OCI-M1 (cell line): ENCODE measurements around the gene MCHR1.
"Not testable (repeated sequence)": the region's sequence is repeated elsewhere in the genome, so short reads cannot be mapped to it uniquely, and the experiment has no call there.

Experiments
- DNase-seq: peaks from one replicate; lab custom pipeline; 2025; lab: John Stamatoyannopoulos, UW

Gene MCHR1

GRCh38 chr22:40656651-40657050 is 22.6 kb upstream of the MCHR1 start:
- DNase-seq, result not testable (repeated sequence)

GRCh38 chr22:40659166-40659565 is 20.1 kb upstream of the MCHR1 start:
- no peak for DNase-seq

- DNase-seq, result no peak
Measured at GRCh38 chr22:40660730-40661129, 18.6 kb upstream of the MCHR1 start.

GRCh38 chr22:40661671-40662070 is 17.6 kb upstream of the MCHR1 start:
- DNase-seq, result no peak

GRCh38 chr22:40665312-40665711 is 14.0 kb upstream of the MCHR1 start:
- DNase-seq, result no peak

- DNase-seq, result no peak
Measured at GRCh38 chr22:40666151-40666848, 13.0 kb upstream of the MCHR1 start.

- DNase-seq, result peak; percentile 88
Measured at GRCh38 chr22:40668611-40669411, 10.5 kb upstream of the MCHR1 start.

- DNase-seq, result no peak
Measured at GRCh38 chr22:40670058-40670457, 9.2 kb upstream of the MCHR1 start.

GRCh38 chr22:40671369-40671768 is 7.9 kb upstream of the MCHR1 start:
- no peak for DNase-seq

GRCh38 chr22:40671796-40672360 is 7.4 kb upstream of the MCHR1 start:
- no peak for DNase-seq

GRCh38 chr22:40673017-40673416 is 6.3 kb upstream of the MCHR1 start:
- no peak for DNase-seq

GRCh38 chr22:40674274-40674673 is 5.0 kb upstream of the MCHR1 start:
- no peak for DNase-seq

GRCh38 chr22:40676166-40676565 is 3.1 kb upstream of the MCHR1 start:
- DNase-seq, result not testable (repeated sequence)

GRCh38 chr22:40676644-40677043 is 2.6 kb upstream of the MCHR1 start:
- no peak for DNase-seq

- no peak for DNase-seq
Measured at GRCh38 chr22:40678493-40679248, 613 bp upstream of the MCHR1 start.

- DNase-seq, result no peak
Measured at GRCh38 chr22:40679964-40680818, 907 bp downstream of the MCHR1 start.

GRCh38 chr22:40680819-40681183 is 1.5 kb downstream of the MCHR1 start:
- DNase-seq, result no peak

GRCh38 chr22:40681451-40681850 is 2.2 kb downstream of the MCHR1 start:
- no peak for DNase-seq

- no peak for DNase-seq
Measured at GRCh38 chr22:40684728-40685127, 5.4 kb downstream of the MCHR1 start.

- no peak for DNase-seq
Measured at GRCh38 chr22:40685406-40685805, 6.1 kb downstream of the MCHR1 start.

- DNase-seq, result no peak
Measured at GRCh38 chr22:40687706-40688105, 8.4 kb downstream of the MCHR1 start.

GRCh38 chr22:40690370-40690769 is 11.1 kb downstream of the MCHR1 start:
- no peak for DNase-seq
